HCT116 (cell line): Measurements from ENCODE around the gene H6PD. TPM values are rescaled to one million over a fixed set of nuclear protein-coding genes. Genes with fewer than 3 reads are reported as not detected.

Experiments
- ATAC-seq: fragments of 200-7000 bp; cut with Tn5 transposase; 2 replicates; pipeline ENCODE4 v1.9.1; 2020; ENCODE audit warnings: mild to moderate bottlenecking, moderate library complexity
- BruUV-seq: library from RNA; stranded (reverse); fragments of 400-500 nt; replicated peaks from 2 replicates; lab custom pipeline; 2021; lab: Mats Ljungman, UMichigan
- CTCF ChIA-PET: fragments of 300-600 bp; sonication (Branson Sonifier 250); formaldehyde crosslinking; loops from one replicate; lab custom pipeline; 2021; ENCODE audit warnings: antibody characterized with exemption; lab: Charles Lee
- POLR2A ChIA-PET: fragments of 300-600, 350-600 bp; sonication (Branson Sonifier 250); formaldehyde crosslinking; loops from one replicate; lab custom pipeline; 2021; ENCODE audit warnings: antibody characterized with exemption; lab: Charles Lee
- RAD21 ChIA-PET, 2 experiments: fragments of 300-600 bp; sonication (Branson Sonifier 250); formaldehyde crosslinking; loops; one replicate each; lab custom pipeline; 2023; ENCODE audit warnings: low total read pairs in 2 of 2; ENCODE audit not compliant: uncharacterized antibody in 2 of 2, unreplicated experiment in 2 of 2, low non-redundant PET in 1 of 2; lab: Charles Lee
- DNase-seq: peaks from one replicate; pipeline ENCODE4 v3.0.0-alpha.2; 2010; ENCODE audit warnings: low read depth, low spot score
- H2AFZ ChIP-seq: fragments of 200-600 bp; shearing (Covaris generic), sonication (generic); 2 replicates; pipeline ENCODE4 v1.6.1; 2017; ENCODE audit warnings: low read depth, mixed run types, mixed read lengths, antibody characterized with exemption, low read length; ENCODE audit not compliant: poor library complexity, severe bottlenecking
- H3K27ac ChIP-seq: 2 replicates; pipeline ENCODE4 v1.5.1; 2012; ENCODE audit warnings: low read depth, low read length
- H3K27me3 ChIP-seq: fragments of 200-600 bp; sonication (generic); 2 replicates; pipeline ENCODE4 v1.6.1; 2016; ENCODE audit warnings: mixed run types, low read length, mixed read lengths; ENCODE audit not compliant: insufficient read depth
- H3K36me3 ChIP-seq, 2 experiments: fragments of 200-500 bp in 1 of 2; fragments of 200-600 bp in 1 of 2; sonication (Bioruptor generic) in 1 of 2; sonication (generic) in 1 of 2; 2 replicates each; pipeline versions ENCODE4 v1.5.1 to v1.6.1; 2014 to 2016; ENCODE audit warnings: low read length in 2 of 2, inconsistent platforms in 1 of 2, mixed read lengths in 1 of 2, mixed run types in 1 of 2; ENCODE audit not compliant: insufficient read depth in 2 of 2, control insufficient read depth in 1 of 2
- H3K4me1 ChIP-seq, 2 experiments: fragments of 200-600 bp in 1 of 2; sonication (generic) in 1 of 2; 2 replicates each; pipeline versions ENCODE4 v1.5.1 to v1.6.1; 2012 to 2017; ENCODE audit warnings: low read length in 2 of 2, inconsistent platforms in 1 of 2, mild to moderate bottlenecking in 1 of 2, mixed read lengths in 1 of 2, mixed run types in 1 of 2, moderate library complexity in 1 of 2; ENCODE audit not compliant: insufficient read depth in 2 of 2, control insufficient read depth in 1 of 2
- H3K4me2 ChIP-seq: fragments of 200-600 bp; sonication (generic); 2 replicates; pipeline ENCODE4 v1.6.1; 2017; ENCODE audit warnings: mixed run types, low read length, mixed read lengths
- H3K4me3 ChIP-seq, 2 experiments: fragments of 200-600 bp in 1 of 2; sonication (generic) in 1 of 2; replicated peaks in 1 of 2; 2 replicates each; pipeline ENCODE4 v1.5.1; 2011 to 2016; ENCODE audit warnings: low read length in 2 of 2, control low read depth in 1 of 2, low read depth in 1 of 2, mild to moderate bottlenecking in 1 of 2, mixed read lengths in 1 of 2, mixed run types in 1 of 2
- H3K79me2 ChIP-seq: fragments of 200-600 bp; sonication (generic); 2 replicates; pipeline ENCODE4 v1.6.1; 2017; ENCODE audit warnings: mild to moderate bottlenecking, mixed run types, low read length, moderate library complexity, mixed read lengths; ENCODE audit not compliant: insufficient read depth
- H3K9ac ChIP-seq: fragments of 200-600 bp; sonication (generic); 2 replicates; pipeline ENCODE4 v1.6.1; 2016; ENCODE audit warnings: low read length, mixed read lengths
- H3K9me2 ChIP-seq: fragments of 200-600 bp; sonication (generic), shearing (Covaris generic); 2 replicates; pipeline ENCODE4 v1.6.1; 2017; ENCODE audit warnings: mixed run types, mild to moderate bottlenecking, moderate library complexity; ENCODE audit not compliant: insufficient read depth
- H3K9me3 ChIP-seq, 2 experiments: fragments of 200-500 bp in 1 of 2; fragments of 200-600 bp in 1 of 2; sonication (Bioruptor generic) in 1 of 2; sonication (generic) in 1 of 2; 2 replicates each; pipeline ENCODE4 v1.6.1; 2014 to 2017; ENCODE audit warnings: low read length in 2 of 2, mixed read lengths in 2 of 2, inconsistent platforms in 1 of 2, low read depth in 1 of 2, mild to moderate bottlenecking in 1 of 2, mixed run types in 1 of 2, moderate library complexity in 1 of 2; ENCODE audit not compliant: control insufficient read depth in 1 of 2, insufficient read depth in 1 of 2
- H4K20me1 ChIP-seq: fragments of 200-600 bp; sonication (generic), shearing (Covaris generic); 2 replicates; pipeline ENCODE4 v1.6.1; 2017; ENCODE audit warnings: mixed run types, mild to moderate bottlenecking, moderate library complexity; ENCODE audit not compliant: insufficient read depth
- CEBPB ChIP-seq: IDR thresholded peaks from 2 replicates; pipeline ENCODE4 v1.6.1; 2012; ENCODE audit warnings: low read depth
- EGR1 ChIP-seq: IDR thresholded peaks from 2 replicates; pipeline ENCODE4 v1.6.1; 2012; ENCODE audit warnings: low read depth
- EZH2 ChIP-seq: fragments of 200-600 bp; sonication (generic); IDR thresholded peaks from 2 replicates; pipeline ENCODE4 v1.6.1; 2017; ENCODE audit warnings: antibody characterized with exemption, mixed run types
- EZH2phosphoT487 ChIP-seq: fragments of 200-600 bp; IDR thresholded peaks from 2 replicates; pipeline ENCODE4 v1.6.1; 2018; ENCODE audit warnings: antibody characterized with exemption, borderline replicate concordance
- JUND ChIP-seq: IDR thresholded peaks from 2 replicates; pipeline ENCODE4 v1.6.1; 2012
- POLR2A ChIP-seq: IDR thresholded peaks from 2 replicates; pipeline ENCODE4 v1.7.0; 2011; ENCODE audit warnings: borderline replicate concordance; ENCODE audit not compliant: insufficient read depth, insufficient read length; ENCODE audit errors: extremely low read depth
- POLR2AphosphoS5 ChIP-seq: IDR thresholded peaks from 2 replicates; pipeline ENCODE4 v1.6.1; 2011; ENCODE audit warnings: mild to moderate bottlenecking, low read depth, low read length, moderate library complexity
- SIN3A ChIP-seq: IDR thresholded peaks from 2 replicates; pipeline ENCODE4 v1.6.1; 2012; ENCODE audit warnings: low read depth
- SP1 ChIP-seq: IDR thresholded peaks from 2 replicates; pipeline ENCODE4 v1.6.1; 2012; ENCODE audit warnings: low read depth
- TCF7L2 ChIP-seq: IDR thresholded peaks from 2 replicates; pipeline ENCODE4 v1.7.0; 2011; ENCODE audit warnings: borderline replicate concordance, inconsistent platforms; ENCODE audit not compliant: insufficient read depth, insufficient read length; ENCODE audit errors: extremely low read depth
- YY1 ChIP-seq: IDR thresholded peaks from 2 replicates; pipeline ENCODE4 v1.6.1; 2011; ENCODE audit warnings: low read length, low read depth, moderate library complexity, mild to moderate bottlenecking; ENCODE audit not compliant: insufficient replicate concordance; ENCODE audit errors: extremely low read depth
- ZFX ChIP-seq: fragments of 450-650 bp; IDR thresholded peaks from 2 replicates; pipeline ENCODE4 v1.6.1; 2017
- ZNF274 ChIP-seq: fragments of 200-500 bp; sonication (Bioruptor generic); IDR thresholded peaks from 2 replicates; pipeline ENCODE4 v1.6.1; 2014; ENCODE audit warnings: mild to moderate bottlenecking, low read depth, low read length, inconsistent platforms
- intact Hi-C: fragments of 100-400 bp; cut with micrococcal nuclease; formaldehyde crosslinking; loops from 2 replicates; pipeline ENCODE4 v1.10.0; 2022
- total RNA-seq: library from RNA; stranded (reverse); gene quantifications from one replicate; pipeline ENCODE4 v1.2.1, GENCODE V29; 2021; ENCODE audit not compliant: unreplicated experiment
- TF ChIP-seq, protein P1 (sequence below), 3 experiments: fragments of 200-600 bp in 1 of 3; sonication (generic) in 1 of 3; IDR thresholded peaks in 2 of 3; conservative IDR thresholded peaks in 1 of 3; 2 replicates each; pipeline ENCODE4 v1.5.1; 2012 to 2017; ENCODE audit warnings: low read depth in 2 of 3, low read length in 2 of 3, antibody characterized with exemption in 1 of 3, borderline replicate concordance in 1 of 3, control low read depth in 1 of 3, mild to moderate bottlenecking in 1 of 3, mixed read lengths in 1 of 3, mixed run types in 1 of 3, moderate library complexity in 1 of 3; ENCODE audit not compliant: insufficient read depth in 1 of 3
- TF ChIP-seq, protein P2 (sequence below): IDR thresholded peaks from 2 replicates; pipeline ENCODE4 v1.6.1; 2012; ENCODE audit warnings: low read depth

The H6PD gene
- total RNA-seq, 1 experiment from 2014 or later = 16.2 TPM

DNA sequence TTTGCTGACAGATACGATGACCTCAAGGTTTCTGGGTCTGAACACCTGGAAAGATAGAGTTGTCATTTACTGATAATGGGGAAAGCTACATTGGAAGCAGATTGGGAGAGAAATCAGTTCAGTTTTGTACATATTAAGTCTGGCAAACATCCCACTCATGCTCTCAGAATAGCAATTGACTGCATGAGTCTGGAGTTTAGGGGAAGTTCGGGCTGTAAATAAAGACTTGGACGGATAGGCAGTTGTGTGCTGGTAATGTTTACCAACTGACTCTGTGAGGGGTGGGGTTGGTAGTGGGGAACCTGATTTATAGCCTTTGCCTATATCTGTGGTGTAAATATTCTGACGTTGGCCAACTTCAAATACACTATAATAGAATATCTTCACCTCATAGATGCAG, 4.0 kb downstream of the H6PD start:
- no peaks in the 10 kb centered on the region for H3K9me3 ChIP-seq
- DNase-seq = no peak
- RAD21 ChIA-PET = no interaction called here
- no peaks in the 10 kb centered on the region for H3K36me3 ChIP-seq
- H3K9me2 ChIP-seq = no peaks in the 10 kb centered on the region
- H3K4me3 ChIP-seq = no peak overlapping the region
- intact Hi-C loops = no loop called here
- TF ChIP-seq ZNF274 = no peak
- TF ChIP-seq, all 23 proteins: peak for 0
- no peak overlapping the region for H3K9ac ChIP-seq
- H3K27ac ChIP-seq = no peak overlapping the region
- no peaks in the 10 kb centered on the region for H3K79me2 ChIP-seq
- ChIA-PET POLR2A (no interaction called here), CTCF (no interaction called here)
- H3K4me1 ChIP-seq = peaks cover 5 to 27% of the 10 kb centered on the region in 2 experiments
- H2AFZ ChIP-seq = no peak overlapping the region
- no peak overlapping the region for H3K4me2 ChIP-seq
- H3K27me3 ChIP-seq = no peaks in the 10 kb centered on the region
- no TSS peak for BruUV-seq
- no peak for ATAC-seq
- H4K20me1 ChIP-seq = no peaks in the 10 kb centered on the region

DNA sequence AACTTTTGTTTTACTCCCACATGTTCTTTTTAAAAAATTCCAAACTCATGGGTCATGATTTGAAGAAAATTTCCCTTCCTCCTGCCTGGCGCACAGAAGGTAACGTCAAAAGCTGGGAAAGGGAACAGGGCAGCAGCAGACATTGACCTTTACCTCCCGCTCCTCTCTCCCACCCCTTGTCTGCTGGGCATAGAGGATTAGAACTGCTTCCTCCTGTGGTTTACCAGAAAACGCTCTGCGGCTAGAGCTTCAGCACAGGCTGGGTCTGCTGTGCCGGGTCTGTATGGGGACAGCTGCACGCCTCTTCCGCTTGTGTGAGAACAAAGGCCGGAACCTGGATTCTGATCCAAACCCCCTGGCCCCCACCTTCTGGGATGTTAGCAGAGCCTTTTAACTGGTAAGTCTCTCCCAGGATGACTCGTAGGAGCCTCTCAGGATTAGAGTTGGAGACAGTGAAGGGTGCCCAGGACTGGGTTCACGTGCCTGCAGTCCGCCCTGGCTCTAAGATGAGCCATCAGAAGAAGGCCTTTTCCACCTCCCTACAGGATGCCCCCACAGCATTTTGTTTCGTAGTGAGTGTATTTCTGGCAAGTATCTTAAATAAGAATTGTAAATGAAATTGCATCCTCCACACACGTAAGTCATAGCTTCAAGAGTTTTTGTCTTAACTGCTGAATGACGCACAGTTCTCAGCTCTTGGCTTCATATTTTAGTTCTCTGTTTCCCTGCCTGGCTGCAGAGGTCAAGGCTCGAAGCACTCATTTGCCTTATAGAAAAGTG, 5.2 kb downstream of the H6PD start:
- Histone ChIP-seq H2AFZ (no peak overlapping the region), H3K4me3 (no peak overlapping the region), H3K9me2 (no peaks in the 10 kb centered on the region), H3K9ac (no peak overlapping the region), H3K4me2 (no peak overlapping the region), H3K9me3 (no peaks in the 10 kb centered on the region), H3K79me2 (no peaks in the 10 kb centered on the region), H3K27me3 (no peaks in the 10 kb centered on the region), H4K20me1 (no peaks in the 10 kb centered on the region), H3K4me1 (peaks cover 5 to 21% of the 10 kb centered on the region in 2 experiments), H3K27ac (no peak overlapping the region), H3K36me3 (no peaks in the 10 kb centered on the region)
- CTCF ChIA-PET = no interaction called here
- intact Hi-C loops = no loop called here
- no TSS peak for BruUV-seq
- POLR2A ChIA-PET = no interaction called here
- DNase-seq (no peak), ATAC-seq (no peak)
- TF ChIP-seq ZFX = no peak
- TF ChIP-seq, protein P1, sequence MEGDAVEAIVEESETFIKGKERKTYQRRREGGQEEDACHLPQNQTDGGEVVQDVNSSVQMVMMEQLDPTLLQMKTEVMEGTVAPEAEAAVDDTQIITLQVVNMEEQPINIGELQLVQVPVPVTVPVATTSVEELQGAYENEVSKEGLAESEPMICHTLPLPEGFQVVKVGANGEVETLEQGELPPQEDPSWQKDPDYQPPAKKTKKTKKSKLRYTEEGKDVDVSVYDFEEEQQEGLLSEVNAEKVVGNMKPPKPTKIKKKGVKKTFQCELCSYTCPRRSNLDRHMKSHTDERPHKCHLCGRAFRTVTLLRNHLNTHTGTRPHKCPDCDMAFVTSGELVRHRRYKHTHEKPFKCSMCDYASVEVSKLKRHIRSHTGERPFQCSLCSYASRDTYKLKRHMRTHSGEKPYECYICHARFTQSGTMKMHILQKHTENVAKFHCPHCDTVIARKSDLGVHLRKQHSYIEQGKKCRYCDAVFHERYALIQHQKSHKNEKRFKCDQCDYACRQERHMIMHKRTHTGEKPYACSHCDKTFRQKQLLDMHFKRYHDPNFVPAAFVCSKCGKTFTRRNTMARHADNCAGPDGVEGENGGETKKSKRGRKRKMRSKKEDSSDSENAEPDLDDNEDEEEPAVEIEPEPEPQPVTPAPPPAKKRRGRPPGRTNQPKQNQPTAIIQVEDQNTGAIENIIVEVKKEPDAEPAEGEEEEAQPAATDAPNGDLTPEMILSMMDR (IDR thresholded peaks at IDR 0.05 in 2 of 3, conservative IDR thresholded peaks at IDR 0.05 in 1 of 3; ENCODE audit: borderline replicate concordance in 1 of 3, insufficient read depth in 1 of 3, low read depth in 2 of 3, low read length in 2 of 3) = no peak
- TF ChIP-seq SP1 = no peak
- TF ChIP-seq POLR2A = no peak
- TF ChIP-seq EZH2 = no peak
- no peak for TF ChIP-seq TCF7L2
- TF ChIP-seq EGR1 = no peak
- no peak for TF ChIP-seq SIN3A
- no peak for TF ChIP-seq YY1
- TF ChIP-seq EZH2phosphoT487 = no peak
- TF ChIP-seq ZNF274 = no peak
- no peak for TF ChIP-seq POLR2AphosphoS5
- TF ChIP-seq CEBPB = no peak
- TF ChIP-seq JUND = no peak
- TF ChIP-seq, protein P2, sequence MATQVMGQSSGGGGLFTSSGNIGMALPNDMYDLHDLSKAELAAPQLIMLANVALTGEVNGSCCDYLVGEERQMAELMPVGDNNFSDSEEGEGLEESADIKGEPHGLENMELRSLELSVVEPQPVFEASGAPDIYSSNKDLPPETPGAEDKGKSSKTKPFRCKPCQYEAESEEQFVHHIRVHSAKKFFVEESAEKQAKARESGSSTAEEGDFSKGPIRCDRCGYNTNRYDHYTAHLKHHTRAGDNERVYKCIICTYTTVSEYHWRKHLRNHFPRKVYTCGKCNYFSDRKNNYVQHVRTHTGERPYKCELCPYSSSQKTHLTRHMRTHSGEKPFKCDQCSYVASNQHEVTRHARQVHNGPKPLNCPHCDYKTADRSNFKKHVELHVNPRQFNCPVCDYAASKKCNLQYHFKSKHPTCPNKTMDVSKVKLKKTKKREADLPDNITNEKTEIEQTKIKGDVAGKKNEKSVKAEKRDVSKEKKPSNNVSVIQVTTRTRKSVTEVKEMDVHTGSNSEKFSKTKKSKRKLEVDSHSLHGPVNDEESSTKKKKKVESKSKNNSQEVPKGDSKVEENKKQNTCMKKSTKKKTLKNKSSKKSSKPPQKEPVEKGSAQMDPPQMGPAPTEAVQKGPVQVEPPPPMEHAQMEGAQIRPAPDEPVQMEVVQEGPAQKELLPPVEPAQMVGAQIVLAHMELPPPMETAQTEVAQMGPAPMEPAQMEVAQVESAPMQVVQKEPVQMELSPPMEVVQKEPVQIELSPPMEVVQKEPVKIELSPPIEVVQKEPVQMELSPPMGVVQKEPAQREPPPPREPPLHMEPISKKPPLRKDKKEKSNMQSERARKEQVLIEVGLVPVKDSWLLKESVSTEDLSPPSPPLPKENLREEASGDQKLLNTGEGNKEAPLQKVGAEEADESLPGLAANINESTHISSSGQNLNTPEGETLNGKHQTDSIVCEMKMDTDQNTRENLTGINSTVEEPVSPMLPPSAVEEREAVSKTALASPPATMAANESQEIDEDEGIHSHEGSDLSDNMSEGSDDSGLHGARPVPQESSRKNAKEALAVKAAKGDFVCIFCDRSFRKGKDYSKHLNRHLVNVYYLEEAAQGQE = no peak
- RAD21 ChIA-PET = no interaction called here
